ENCODE measurements around the gene MAPK9. TPM values are rescaled to one million over a fixed set of nuclear protein-coding genes. Genes with fewer than 3 reads are reported as not detected.

The MAPK9 gene
- total RNA-seq, 1 experiment from 2014 or later: 38.6 TPM

- Histone ChIP-seq H3K23me2 (ENCODE audit: insufficient read length, low read depth, low read length, poor library complexity, severe bottlenecking) (no peaks in the 10 kb centered on the region), H3K4me2 (ENCODE audit: insufficient read depth, insufficient read length, low read length) (no peak overlapping the region), H3K9ac (ENCODE audit: extremely low read depth, insufficient read length, low read length) (no peak overlapping the region), H4K20me1 (ENCODE audit: control insufficient read depth, insufficient read depth, insufficient read length) (no peaks in the 10 kb centered on the region), H3K79me1 (ENCODE audit: insufficient read depth, low read depth, low read length, poor library complexity, severe bottlenecking) (no peaks in the 10 kb centered on the region), H3K79me2 (ENCODE audit: insufficient read depth, low read length) (no peaks in the 10 kb centered on the region), H3T11ph (ENCODE audit: low read length) (no peak overlapping the region), H3K4me1 (ENCODE audit: insufficient read depth, low read length) (no peaks in the 10 kb centered on the region), H4K91ac (ENCODE audit: insufficient read length, low read depth, low read length) (no peak overlapping the region), H3K27ac (ENCODE audit: insufficient read length, low read depth, low read length) (no peak overlapping the region), H4K8ac (replicated peaks; ENCODE audit: insufficient read length, low read depth, low read length) (no peak overlapping the region), H2BK5ac (ENCODE audit: insufficient read length, low read length) (no peak overlapping the region), H3K27me3 (ENCODE audit: insufficient read depth, low read length) (no peaks in the 10 kb centered on the region), H3K4ac (ENCODE audit: low read depth, low read length) (no peak overlapping the region), H2BK120ac (ENCODE audit: low read depth, low read length, poor library complexity, severe bottlenecking) (no peak overlapping the region), H4K5ac (ENCODE audit: insufficient read length, low read depth, low read length) (no peak overlapping the region), H2BK12ac (ENCODE audit: insufficient read length, low read depth, low read length) (no peak overlapping the region), H3K23ac (ENCODE audit: insufficient read length, low read depth, low read length) (no peak overlapping the region), H3K56ac (ENCODE audit: insufficient read length, low read depth, low read length) (no peak overlapping the region), H2BK15ac (ENCODE audit: low read depth, low read length) (no peak overlapping the region), H3K9me3 (ENCODE audit: control insufficient read depth, low read depth, low read length) (peaks cover 37% of the 10 kb centered on the region), H2BK20ac (ENCODE audit: low read depth, low read length, poor library complexity, severe bottlenecking) (no peak overlapping the region), H3K14ac (ENCODE audit: insufficient read depth, low read length) (no peak overlapping the region), H2AK5ac (ENCODE audit: insufficient read length, low read length) (no peak overlapping the region), H2AFZ (ENCODE audit: low read length) (no peak overlapping the region), H3K18ac (ENCODE audit: insufficient read length, low read depth, low read length) (no peak overlapping the region)
- no peak overlapping the region for H3K4me3 Mint-ChIP-seq
- H3K36me3 Mint-ChIP-seq (ENCODE audit: insufficient read depth in 1 of 3, low read depth in 3 of 3): peaks cover 85 to 90% (median 86%) of the 10 kb centered on the region in 3 experiments
- DNase-seq: no peak
- H3K27ac Mint-ChIP-seq: no peak overlapping the region
- WGBS (ENCODE audit: extremely low coverage, insufficient read length, low lambda C conversion rate): no CpG with 5 or more reads among the region's 4 CpGs
- peaks cover 49 to 53% of the 10 kb centered on the region in 2 experiments for H3K9me3 Mint-ChIP-seq
- no peak for TF ChIP-seq CTCF (conservative IDR thresholded peaks at IDR 0.05)
- no peaks in the 10 kb centered on the region for H3K4me1 Mint-ChIP-seq
- H3K27me3 Mint-ChIP-seq (ENCODE audit: low read depth): peaks cover 4% of the 10 kb centered on the region
These were observed 41.6 kb downstream of the MAPK9 start for GRCh38 chr5:180250329-180250728.

Data from H9 (cell line).